Activated CD4-positive, alpha-beta T cell treated with anti-CD3 and anti-CD28 coated beads, Interleukin-2, amount 10 ng/mL, durations not matched to agents 7 days and 5 days (primary cell): ENCODE results near the gene ROBO1. TPM values are rescaled to one million over a fixed set of nuclear protein-coding genes. Genes with fewer than 3 reads are reported as not detected.

Experiments used
- CTCF ChIA-PET: fragments of 350-600 bp; sonication (Branson Sonifier 250); formaldehyde crosslinking; loops from one replicate; lab custom pipeline; 2021; ENCODE audit warnings: antibody characterized with exemption; lab: Charles Lee
- POLR2A ChIA-PET: fragments of 350-600 bp; sonication (Branson Sonifier 250); formaldehyde crosslinking; loops from one replicate; lab custom pipeline; 2021; ENCODE audit warnings: antibody characterized with exemption; lab: Charles Lee
- DNase-seq: peaks from one replicate; pipeline ENCODE4 v3.0.0-alpha.2; 2020
- H3K27ac Mint-ChIP-seq: one replicate; pipeline ENCODE4 v1.8.0; 2021; ENCODE audit warnings: mild to moderate bottlenecking, moderate library complexity, mixed read lengths
- H3K27me3 Mint-ChIP-seq: one replicate; pipeline ENCODE4 v1.8.0; 2021; ENCODE audit warnings: mixed read lengths
- H3K36me3 Mint-ChIP-seq: one replicate; pipeline ENCODE4 v1.8.0; 2021; ENCODE audit warnings: low read depth, mixed read lengths
- H3K4me1 Mint-ChIP-seq: one replicate; pipeline ENCODE4 v1.8.0; 2021; ENCODE audit warnings: mixed read lengths
- H3K4me3 Mint-ChIP-seq: one replicate; pipeline ENCODE4 v1.8.0; 2021; ENCODE audit warnings: mild to moderate bottlenecking, moderate library complexity, mixed read lengths
- H3K9me3 Mint-ChIP-seq: one replicate; pipeline ENCODE4 v1.8.0; 2021; ENCODE audit warnings: mixed read lengths
- total RNA-seq, 2 experiments: library from RNA; stranded (reverse); gene quantifications; one replicate each; pipeline ENCODE4 v1.2.3, GENCODE V29; 2021

The ROBO1 gene
- total RNA-seq, 2 experiments from 2014 or later = 0.55 to 0.62 TPM

GRCh38 chr3:79761441-79761840 lies 6.4 kb downstream of the ROBO1 start:
- H3K27me3 Mint-ChIP-seq = no peaks in the 10 kb centered on the region
- no peaks in the 10 kb centered on the region for H3K36me3 Mint-ChIP-seq
- no peaks in the 10 kb centered on the region for H3K9me3 Mint-ChIP-seq
- ChIA-PET POLR2A (no interaction called here), CTCF (no interaction called here)
- no peak for DNase-seq
- no peak overlapping the region for H3K4me3 Mint-ChIP-seq
- H3K27ac Mint-ChIP-seq = no peak overlapping the region
- no peaks in the 10 kb centered on the region for H3K4me1 Mint-ChIP-seq

- ChIA-PET CTCF (no interaction called here), POLR2A (no interaction called here)
- Mint-ChIP-seq H3K27me3 (no peaks in the 10 kb centered on the region), H3K27ac (no peak overlapping the region), H3K9me3 (peaks cover 13% of the 10 kb centered on the region), H3K4me1 (no peaks in the 10 kb centered on the region), H3K36me3 (no peaks in the 10 kb centered on the region), H3K4me3 (no peak overlapping the region)
- no peak for DNase-seq
Measured at GRCh38 chr3:79751703-79752102, 16.1 kb downstream of the ROBO1 start.

- Mint-ChIP-seq H3K27ac (no peak overlapping the region), H3K9me3 (no peaks in the 10 kb centered on the region), H3K4me1 (no peaks in the 10 kb centered on the region), H3K27me3 (no peaks in the 10 kb centered on the region), H3K4me3 (no peak overlapping the region), H3K36me3 (no peaks in the 10 kb centered on the region)
- POLR2A ChIA-PET = no interaction called here
- no peak for DNase-seq
- CTCF ChIA-PET = no interaction called here
Measured at GRCh38 chr3:79737530-79737929, 30.3 kb downstream of the ROBO1 start.

GRCh38 chr3:79729096-79729495 lies 38.7 kb downstream of the ROBO1 start:
- H3K4me1 Mint-ChIP-seq = no peaks in the 10 kb centered on the region
- no peak overlapping the region for H3K27ac Mint-ChIP-seq
- no peak for DNase-seq
- H3K27me3 Mint-ChIP-seq = no peaks in the 10 kb centered on the region
- CTCF ChIA-PET = no interaction called here
- H3K4me3 Mint-ChIP-seq = no peak overlapping the region
- POLR2A ChIA-PET = no interaction called here
- no peaks in the 10 kb centered on the region for H3K9me3 Mint-ChIP-seq
- no peaks in the 10 kb centered on the region for H3K36me3 Mint-ChIP-seq

GRCh38 chr3:79726786-79727185 lies 41.0 kb downstream of the ROBO1 start:
- Mint-ChIP-seq H3K9me3 (no peaks in the 10 kb centered on the region), H3K27me3 (no peaks in the 10 kb centered on the region), H3K4me3 (no peak overlapping the region), H3K36me3 (no peaks in the 10 kb centered on the region), H3K27ac (no peak overlapping the region), H3K4me1 (no peaks in the 10 kb centered on the region)
- DNase-seq = no peak
- ChIA-PET CTCF (no interaction called here), POLR2A (no interaction called here)

- POLR2A ChIA-PET = no interaction called here
- H3K27ac Mint-ChIP-seq = no peak overlapping the region
- no peaks in the 10 kb centered on the region for H3K4me1 Mint-ChIP-seq
- H3K36me3 Mint-ChIP-seq = no peaks in the 10 kb centered on the region
- CTCF ChIA-PET = no interaction called here
- no peaks in the 10 kb centered on the region for H3K9me3 Mint-ChIP-seq
- DNase-seq = no peak
- H3K4me3 Mint-ChIP-seq = no peak overlapping the region
- H3K27me3 Mint-ChIP-seq = no peaks in the 10 kb centered on the region
Measured at GRCh38 chr3:79724206-79724605, 43.6 kb downstream of the ROBO1 start.

- ChIA-PET CTCF (no interaction called here), POLR2A (no interaction called here)
- Mint-ChIP-seq H3K4me1 (no peaks in the 10 kb centered on the region), H3K4me3 (no peak overlapping the region), H3K27ac (no peak overlapping the region), H3K27me3 (no peaks in the 10 kb centered on the region), H3K9me3 (no peaks in the 10 kb centered on the region), H3K36me3 (no peaks in the 10 kb centered on the region)
- no peak for DNase-seq
Measured at GRCh38 chr3:79690072-79690471, 77.7 kb downstream of the ROBO1 start.

- ChIA-PET POLR2A (no interaction called here), CTCF (no interaction called here)
- peaks cover 2% of the 10 kb centered on the region for H3K9me3 Mint-ChIP-seq
- H3K36me3 Mint-ChIP-seq = no peaks in the 10 kb centered on the region
- DNase-seq = no peak
- no peak overlapping the region for H3K4me3 Mint-ChIP-seq
- H3K27ac Mint-ChIP-seq = no peak overlapping the region
- H3K27me3 Mint-ChIP-seq = no peaks in the 10 kb centered on the region
- H3K4me1 Mint-ChIP-seq = no peaks in the 10 kb centered on the region
Measured at GRCh38 chr3:79685108-79685507, 82.7 kb downstream of the ROBO1 start.

GRCh38 chr3:79684041-79684440 lies 83.8 kb downstream of the ROBO1 start:
- no peaks in the 10 kb centered on the region for H3K4me1 Mint-ChIP-seq
- H3K27me3 Mint-ChIP-seq = no peaks in the 10 kb centered on the region
- no peak overlapping the region for H3K4me3 Mint-ChIP-seq
- ChIA-PET POLR2A (no interaction called here), CTCF (no interaction called here)
- H3K27ac Mint-ChIP-seq = no peak overlapping the region
- H3K9me3 Mint-ChIP-seq = peaks cover 2% of the 10 kb centered on the region
- no peak for DNase-seq
- no peaks in the 10 kb centered on the region for H3K36me3 Mint-ChIP-seq

GRCh38 chr3:79672731-79673130 lies 95.1 kb downstream of the ROBO1 start:
- H3K4me1 Mint-ChIP-seq = no peaks in the 10 kb centered on the region

GRCh38 chr3:79672075-79672474 lies 95.7 kb downstream of the ROBO1 start:
- no peak overlapping the region for H3K4me3 Mint-ChIP-seq
- H3K27ac Mint-ChIP-seq = no peak overlapping the region
- DNase-seq = no peak
- H3K36me3 Mint-ChIP-seq = no peaks in the 10 kb centered on the region
- no peaks in the 10 kb centered on the region for H3K4me1 Mint-ChIP-seq
- H3K9me3 Mint-ChIP-seq = peaks cover 9% of the 10 kb centered on the region
- CTCF ChIA-PET = no interaction called here
- no peaks in the 10 kb centered on the region for H3K27me3 Mint-ChIP-seq
- POLR2A ChIA-PET = no interaction called here

More at GRCh38 chr3:79672731-79673130, 95.1 kb downstream of the ROBO1 start:
- DNase-seq = no peak
- peaks cover 9% of the 10 kb centered on the region for H3K9me3 Mint-ChIP-seq
- H3K4me3 Mint-ChIP-seq = no peak overlapping the region
- CTCF ChIA-PET = no interaction called here
- H3K27me3 Mint-ChIP-seq = no peaks in the 10 kb centered on the region
- no peaks in the 10 kb centered on the region for H3K36me3 Mint-ChIP-seq
- H3K27ac Mint-ChIP-seq = no peak overlapping the region
- POLR2A ChIA-PET = no interaction called here

- POLR2A ChIA-PET = no interaction called here
- H3K27ac Mint-ChIP-seq = no peak overlapping the region
Measured at GRCh38 chr3:79670178-79670577, 97.6 kb downstream of the ROBO1 start.

GRCh38 chr3:79664455-79664854 lies 103.3 kb downstream of the ROBO1 start:
- ChIA-PET CTCF (no interaction called here), POLR2A (no interaction called here)
- Mint-ChIP-seq H3K9me3 (peaks cover 13% of the 10 kb centered on the region), H3K27me3 (no peaks in the 10 kb centered on the region), H3K4me3 (no peak overlapping the region), H3K4me1 (no peaks in the 10 kb centered on the region), H3K27ac (no peak overlapping the region), H3K36me3 (no peaks in the 10 kb centered on the region)
- DNase-seq = no peak

More at GRCh38 chr3:79670178-79670577, 97.6 kb downstream of the ROBO1 start:
- Mint-ChIP-seq H3K27me3 (no peaks in the 10 kb centered on the region), H3K9me3 (peaks cover 7% of the 10 kb centered on the region), H3K36me3 (no peaks in the 10 kb centered on the region), H3K4me3 (no peak overlapping the region), H3K4me1 (no peaks in the 10 kb centered on the region)
- CTCF ChIA-PET = no interaction called here
- no peak for DNase-seq

- DNase-seq = no peak
- H3K27me3 Mint-ChIP-seq = no peaks in the 10 kb centered on the region
- no peaks in the 10 kb centered on the region for H3K36me3 Mint-ChIP-seq
- H3K4me1 Mint-ChIP-seq = no peaks in the 10 kb centered on the region
- peaks cover 7% of the 10 kb centered on the region for H3K9me3 Mint-ChIP-seq
- H3K27ac Mint-ChIP-seq = no peak overlapping the region
- POLR2A ChIA-PET = no interaction called here
- CTCF ChIA-PET = no interaction called here
- H3K4me3 Mint-ChIP-seq = no peak overlapping the region
Measured at GRCh38 chr3:79661896-79662295, 105.9 kb downstream of the ROBO1 start.
